IMR-90 (cell line): Measurements from ENCODE around the gene ERRFI1. TPM values are rescaled to one million over a fixed set of nuclear protein-coding genes. Genes with fewer than 3 reads are reported as not detected.

ENCODE experiments used
- ATAC-seq: fragments of 200-7000 bp; cut with Tn5 transposase; 2 replicates; pipeline ENCODE4 v1.9.1; 2020; ENCODE audit warnings: low read depth, mild to moderate bottlenecking, moderate library complexity
- BruUV-seq: library from RNA; stranded (reverse); fragments of 400-500 nt; replicated peaks from 2 replicates; lab custom pipeline; 2021; lab: Mats Ljungman, UMichigan
- CTCF ChIA-PET: fragments of 300-600 bp; formaldehyde crosslinking; extraction: SDS; loops from one replicate; lab custom pipeline; 2021; ENCODE audit warnings: antibody characterized with exemption; lab: Yijun Ruan, JAX
- POLR2A ChIA-PET: fragments of 300-600 bp; sonication (Branson Sonifier 250); formaldehyde crosslinking; loops from one replicate; lab custom pipeline; 2022; ENCODE audit warnings: antibody characterized with exemption; ENCODE audit not compliant: unreplicated experiment; lab: Charles Lee
- DNase-seq: peaks from one replicate; pipeline ENCODE4 v3.0.0; 2013
- H2AFZ ChIP-seq: replicated peaks from 2 replicates; pipeline ENCODE3; 2013; ENCODE audit warnings: low read length, mild to moderate bottlenecking; ENCODE audit not compliant: poor library complexity
- H2AK5ac ChIP-seq: 2 replicates; pipeline ENCODE4 v1.6.1; 2013; ENCODE audit warnings: low read depth, low read length, inconsistent platforms
- H2AK9ac ChIP-seq: replicated peaks from 2 replicates; pipeline ENCODE3; 2013; ENCODE audit warnings: mild to moderate bottlenecking, low read depth, low read length, moderate library complexity; ENCODE audit not compliant: poor library complexity
- H2BK120ac ChIP-seq: 2 replicates; pipeline ENCODE4 v1.6.1; 2013; ENCODE audit warnings: low read depth, low read length, inconsistent platforms
- H2BK15ac ChIP-seq: 3 replicates; pipeline ENCODE4 v1.6.1; 2013; ENCODE audit warnings: low read depth, low read length, inconsistent platforms
- H2BK20ac ChIP-seq: 2 replicates; pipeline ENCODE4 v1.6.1; 2013; ENCODE audit warnings: low read depth, mild to moderate bottlenecking, inconsistent platforms, low read length, moderate library complexity
- H2BK5ac ChIP-seq: 2 replicates; pipeline ENCODE4 v1.6.1; 2013; ENCODE audit warnings: mild to moderate bottlenecking, low read depth, low read length, inconsistent platforms; ENCODE audit not compliant: poor library complexity, severe bottlenecking
- H3K14ac ChIP-seq: replicated peaks from 2 replicates; pipeline ENCODE4 v1.6.1; 2013; ENCODE audit warnings: low read depth, low read length, inconsistent platforms
- H3K18ac ChIP-seq: 2 replicates; pipeline ENCODE4 v1.6.1; 2013; ENCODE audit warnings: low read depth, low read length, control low read depth
- H3K23ac ChIP-seq: 2 replicates; pipeline ENCODE4 v1.6.1; 2013; ENCODE audit warnings: low read depth, low read length, inconsistent platforms
- H3K27ac ChIP-seq: 2 replicates; pipeline ENCODE4 v1.5.1; 2013; ENCODE audit warnings: mild to moderate bottlenecking, control low read depth, low read length; ENCODE audit not compliant: insufficient read depth
- H3K27me3 ChIP-seq: 2 replicates; pipeline ENCODE4 v1.6.1; 2013; ENCODE audit warnings: low read length; ENCODE audit not compliant: control insufficient read depth, insufficient read depth
- H3K36me3 ChIP-seq: 2 replicates; pipeline ENCODE4 v1.6.1; 2013; ENCODE audit warnings: low read length, mixed read lengths; ENCODE audit not compliant: control insufficient read depth, insufficient read depth
- H3K4ac ChIP-seq: 2 replicates; pipeline ENCODE4 v1.6.1; 2013; ENCODE audit warnings: low read depth, low read length, inconsistent platforms
- H3K4me1 ChIP-seq: 2 replicates; pipeline ENCODE4 v1.6.1; 2013; ENCODE audit warnings: low read length, mixed read lengths; ENCODE audit not compliant: control insufficient read depth, insufficient read depth
- H3K4me2 ChIP-seq: 2 replicates; pipeline ENCODE4 v1.6.1; 2013; ENCODE audit warnings: low read depth, mild to moderate bottlenecking, control low read depth, low read length, moderate library complexity
- H3K4me3 ChIP-seq: 2 replicates; pipeline ENCODE4 v1.5.1; 2013; ENCODE audit warnings: low read depth, mild to moderate bottlenecking, control low read depth, low read length, moderate library complexity; ENCODE audit not compliant: insufficient read depth
- H3K56ac ChIP-seq: 2 replicates; pipeline ENCODE4 v1.6.1; 2013; ENCODE audit warnings: low read length, inconsistent platforms; ENCODE audit not compliant: insufficient read depth; ENCODE audit errors: extremely low read depth
- H3K79me1 ChIP-seq, 2 experiments: 2 replicates each; pipeline ENCODE4 v1.6.1; 2013; ENCODE audit warnings: low read length in 2 of 2, inconsistent platforms in 1 of 2, low read depth in 1 of 2
- H3K9ac ChIP-seq: 2 replicates; pipeline ENCODE4 v1.6.1; 2013; ENCODE audit warnings: low read depth, low read length, control low read depth
- H3K9me1 ChIP-seq: 2 replicates; pipeline ENCODE4 v1.6.1; 2013; ENCODE audit warnings: low read length, inconsistent platforms; ENCODE audit not compliant: insufficient read depth
- H3K9me3 ChIP-seq: 2 replicates; pipeline ENCODE4 v1.6.1; 2013; ENCODE audit warnings: low read length; ENCODE audit not compliant: control insufficient read depth, insufficient read depth
- H4K20me1 ChIP-seq: 2 replicates; pipeline ENCODE4 v1.6.1; 2013; ENCODE audit warnings: low read length, inconsistent platforms; ENCODE audit not compliant: insufficient read depth
- H4K5ac ChIP-seq: 2 replicates; pipeline ENCODE4 v1.6.1; 2013; ENCODE audit warnings: mild to moderate bottlenecking, low read depth, low read length, control low read depth
- H4K8ac ChIP-seq, 2 experiments: 2 replicates each; pipeline ENCODE4 v1.6.1; 2013; ENCODE audit warnings: low read depth in 2 of 2, low read length in 2 of 2, control low read depth in 1 of 2, inconsistent platforms in 1 of 2
- H4K91ac ChIP-seq: 2 replicates; pipeline ENCODE4 v1.6.1; 2013; ENCODE audit warnings: low read depth, low read length, inconsistent platforms; ENCODE audit not compliant: insufficient read depth
- BHLHE40 ChIP-seq: fragments of 150-350 bp; IDR thresholded peaks from 2 replicates; pipeline ENCODE4 v1.6.1; 2016; ENCODE audit warnings: mild to moderate bottlenecking, low read depth, low read length
- MAZ ChIP-seq: IDR thresholded peaks from 2 replicates; pipeline ENCODE4 v1.6.1; 2012; ENCODE audit warnings: low read depth, mild to moderate bottlenecking, low read length, improper control_type of control experiment, moderate library complexity, borderline replicate concordance
- MXI1 ChIP-seq: IDR thresholded peaks from 2 replicates; pipeline ENCODE4 v1.6.1; 2012; ENCODE audit warnings: low read depth, mild to moderate bottlenecking, low read length, moderate library complexity, borderline replicate concordance
- RAD21 ChIP-seq: IDR thresholded peaks from 2 replicates; pipeline ENCODE4 v1.6.1; 2012; ENCODE audit warnings: low read length, improper control_type of control experiment
- SMC3 ChIP-seq: fragments of 150-350 bp; IDR thresholded peaks from 2 replicates; pipeline ENCODE4 v1.6.1; 2016; ENCODE audit warnings: low read depth, mild to moderate bottlenecking, antibody characterized with exemption, low read length, moderate library complexity
- WGBS, 2 experiments: methylation state at CpG; one replicate each; pipeline versions ENCODE4 v1.1.5 to v1.1.7; 2013; ENCODE audit warnings: missing lambda C conversion rate in 2 of 2; ENCODE audit not compliant: insufficient read length in 1 of 2; ENCODE audit errors: extremely low coverage in 2 of 2; 5-methylcytosine and 5-hydroxymethylcytosine counted together
- dilution Hi-C: fragments of 300-500 bp; cut with HindIII; formaldehyde crosslinking; loops from one replicate; pipeline ENCODE4 v1.14.3; 2018; ENCODE audit warnings: low sequenced_read_pairs; ENCODE audit not compliant: unreplicated experiment
- in situ Hi-C: fragments of 300-500 bp; cut with MboI; formaldehyde crosslinking; loops from 3 replicates; pipeline ENCODE4 v1.14.3; 2019; ENCODE audit warnings: low sequenced_read_pairs, inconsistent platforms, mixed read lengths
- intact Hi-C: fragments of 100-400 bp; cut with micrococcal nuclease; formaldehyde crosslinking; loops from 2 replicates; pipeline ENCODE4 v1.10.0; 2022
- polyA plus RNA-seq, 3 experiments: library from polyadenylated mRNA; depleted of rRNA; stranded (reverse); fragments of >200 nt; gene quantifications; 2 replicates each; pipeline ENCODE4 v1.2.3, GENCODE V29; 2012; ENCODE audit warnings: low replicate concordance in 1 of 3
- total RNA-seq: library from RNA; depleted of rRNA; stranded (reverse); fragments of >200 nt; gene quantifications from 2 replicates; pipeline ENCODE4 v1.2.3, GENCODE V29; 2012
- TF ChIP-seq, protein P1 (sequence below): conservative IDR thresholded peaks from 2 replicates; pipeline ENCODE4 v1.5.1; 2012; ENCODE audit warnings: mild to moderate bottlenecking, low read depth, low read length, improper control_type of control experiment
- TF ChIP-seq, protein P2 (sequence below): fragments of 150-350 bp; IDR thresholded peaks from 2 replicates; pipeline ENCODE4 v1.6.1; 2016; ENCODE audit warnings: low read depth, mild to moderate bottlenecking, low read length, moderate library complexity, borderline replicate concordance

ERRFI1 gene
- total and polyA plus RNA-seq, 2 of the 4 experiments (the other 2 are of a cell fraction) = 101 to 145 TPM

DNA sequence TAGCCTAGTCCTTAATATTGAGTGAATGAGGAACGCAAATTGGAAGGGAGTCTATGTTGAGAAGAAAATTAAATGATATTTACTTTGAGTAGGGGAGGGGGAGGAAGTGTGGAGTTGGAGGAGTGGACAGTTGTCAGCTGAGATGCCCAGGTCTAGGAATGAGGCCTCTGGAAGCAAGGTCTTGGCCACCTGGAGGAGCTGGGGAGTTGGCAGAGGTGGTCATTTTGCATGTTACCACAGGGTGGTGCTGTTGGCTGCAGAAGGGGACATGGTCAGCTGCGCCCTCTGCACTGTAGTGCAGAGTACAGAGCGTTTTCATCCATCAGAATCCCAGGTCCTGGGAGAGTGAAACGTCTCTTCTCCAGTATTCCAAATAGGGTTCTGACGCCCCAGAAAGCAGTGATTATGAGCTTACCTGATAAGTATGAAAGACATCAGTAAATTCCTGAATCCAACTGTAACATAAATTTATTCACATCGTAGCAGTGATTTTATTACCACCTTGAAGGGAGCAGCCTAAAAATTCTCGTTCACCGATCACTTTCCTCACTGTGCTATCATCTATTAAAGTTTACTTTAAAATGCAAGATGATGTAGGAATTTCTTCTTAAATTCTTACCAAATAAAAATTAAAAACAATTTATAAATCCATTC, 50.8 kb downstream of the ERRFI1 start:
- 63% methylated on average over 1 of the region's 8 CpGs; no CpG with 5 or more reads in 1 of the 2 experiments for WGBS, 2 experiments
- H2AFZ ChIP-seq = no peak overlapping the region
- H3K4me1 ChIP-seq = no peaks in the 10 kb centered on the region; the same call in 1 of the 2 replicates
- BruUV-seq = no TSS peak
- ChIA-PET POLR2A (interaction anchor here (0.6 kb wide), 2 partner anchors 327 to 624 kb away, joined by 4 read pairs; no protein-coding TSS in a partner anchor), CTCF (interaction anchor here (0.6 to 2.7 kb wide), 12 partner anchors 9 to 368 kb away, joined by 3 to 21 read pairs (median 3); partner anchors contain the start of gene PARK7)
- no peak overlapping the region for H4K5ac ChIP-seq
- H3K23ac ChIP-seq = no peak overlapping the region
- no peak overlapping the region for H3K4me3 ChIP-seq
- H3K9ac ChIP-seq = no peak overlapping the region
- H3K36me3 ChIP-seq = peaks cover 32% of the 10 kb centered on the region
- no peak overlapping the region for H2BK5ac ChIP-seq
- no peak overlapping the region for H2BK120ac ChIP-seq
- TF ChIP-seq, protein P1, sequence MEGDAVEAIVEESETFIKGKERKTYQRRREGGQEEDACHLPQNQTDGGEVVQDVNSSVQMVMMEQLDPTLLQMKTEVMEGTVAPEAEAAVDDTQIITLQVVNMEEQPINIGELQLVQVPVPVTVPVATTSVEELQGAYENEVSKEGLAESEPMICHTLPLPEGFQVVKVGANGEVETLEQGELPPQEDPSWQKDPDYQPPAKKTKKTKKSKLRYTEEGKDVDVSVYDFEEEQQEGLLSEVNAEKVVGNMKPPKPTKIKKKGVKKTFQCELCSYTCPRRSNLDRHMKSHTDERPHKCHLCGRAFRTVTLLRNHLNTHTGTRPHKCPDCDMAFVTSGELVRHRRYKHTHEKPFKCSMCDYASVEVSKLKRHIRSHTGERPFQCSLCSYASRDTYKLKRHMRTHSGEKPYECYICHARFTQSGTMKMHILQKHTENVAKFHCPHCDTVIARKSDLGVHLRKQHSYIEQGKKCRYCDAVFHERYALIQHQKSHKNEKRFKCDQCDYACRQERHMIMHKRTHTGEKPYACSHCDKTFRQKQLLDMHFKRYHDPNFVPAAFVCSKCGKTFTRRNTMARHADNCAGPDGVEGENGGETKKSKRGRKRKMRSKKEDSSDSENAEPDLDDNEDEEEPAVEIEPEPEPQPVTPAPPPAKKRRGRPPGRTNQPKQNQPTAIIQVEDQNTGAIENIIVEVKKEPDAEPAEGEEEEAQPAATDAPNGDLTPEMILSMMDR = peak; percentile 98
- TF ChIP-seq MAZ (0 out of 2 replicates have a peak, but pooled peaks have one; percentile 29), MXI1 (no peak), RAD21 (peak; percentile 97), BHLHE40 (no peak), SMC3 (peak; percentile 86)
- TF ChIP-seq, protein P2, sequence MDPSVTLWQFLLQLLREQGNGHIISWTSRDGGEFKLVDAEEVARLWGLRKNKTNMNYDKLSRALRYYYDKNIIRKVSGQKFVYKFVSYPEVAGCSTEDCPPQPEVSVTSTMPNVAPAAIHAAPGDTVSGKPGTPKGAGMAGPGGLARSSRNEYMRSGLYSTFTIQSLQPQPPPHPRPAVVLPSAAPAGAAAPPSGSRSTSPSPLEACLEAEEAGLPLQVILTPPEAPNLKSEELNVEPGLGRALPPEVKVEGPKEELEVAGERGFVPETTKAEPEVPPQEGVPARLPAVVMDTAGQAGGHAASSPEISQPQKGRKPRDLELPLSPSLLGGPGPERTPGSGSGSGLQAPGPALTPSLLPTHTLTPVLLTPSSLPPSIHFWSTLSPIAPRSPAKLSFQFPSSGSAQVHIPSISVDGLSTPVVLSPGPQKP = no peak
- intact Hi-C loops (loop anchor here (1.0 to 5.0 kb wide), 3 partner anchors 339 to 447 kb away; no protein-coding TSS in a partner anchor), dilution Hi-C loops (no loop called here), in situ Hi-C loops (loop anchor here (5.0 to 25.0 kb wide), 5 partner anchors 42 to 887 kb away; no protein-coding TSS in a partner anchor)
- no peak overlapping the region for H3K27ac ChIP-seq
- H3K14ac ChIP-seq = no peak overlapping the region
- no peak overlapping the region for H2BK15ac ChIP-seq
- H3K4ac ChIP-seq = no peak overlapping the region
- no peak overlapping the region for H2AK5ac ChIP-seq
- H3K9me1 ChIP-seq = no peaks in the 10 kb centered on the region
- no peaks in the 10 kb centered on the region for H3K27me3 ChIP-seq
- no peak overlapping the region for H2BK20ac ChIP-seq
- no peaks in the 10 kb centered on the region for H3K9me3 ChIP-seq
- H3K56ac ChIP-seq = no peak overlapping the region
- H3K4me2 ChIP-seq = no peak overlapping the region
- no peak overlapping the region for H3K18ac ChIP-seq
- H2AK9ac ChIP-seq = no peak overlapping the region
- H4K8ac ChIP-seq = no peak overlapping the region
- peak; percentile 75 for DNase-seq
- no peak overlapping the region for H4K91ac ChIP-seq
- ATAC-seq = peak; percentile 97
- H3K79me1 ChIP-seq = peaks cover 22 to 52% of the 10 kb centered on the region in 2 experiments
- peaks cover 11% of the 10 kb centered on the region for H4K20me1 ChIP-seq
